ENCODE results near the gene CSTF2T.

- no peak for TF ChIP-seq TCF7L2 (IDR thresholded peaks at IDR 0.05; ENCODE audit: borderline replicate concordance, low read depth, low read length)
- no peak for TF ChIP-seq ZNF423 (tag by site-specific recombination; IDR thresholded peaks at IDR 0.05)
- no peak for TF ChIP-seq ZNF404 (tag by site-specific recombination; IDR thresholded peaks at IDR 0.05)
- TF ChIP-seq HOXA7 (CRISPR knock-in tag; IDR thresholded peaks at IDR 0.05; ENCODE audit: borderline replicate concordance) = no peak
Measured at GRCh38 chr10:51744235-51745000, 45.0 kb upstream of the CSTF2T start.
